ENCODE measurements around the gene COL25A1.

Gene COL25A1

GRCh38 chr4:109214622-109215301 is 87.7 kb downstream of the COL25A1 start:
- no peak for DNase-seq (ENCODE audit: low read depth)

GRCh38 chr4:109213056-109213455 is 89.4 kb downstream of the COL25A1 start:
- DNase-seq (ENCODE audit: low read depth), result no peak

GRCh38 chr4:109211671-109212070 is 90.8 kb downstream of the COL25A1 start:
- no peak for DNase-seq (ENCODE audit: low read depth)

- DNase-seq (ENCODE audit: low read depth), result no peak
Measured at GRCh38 chr4:109209647-109210046, 92.8 kb downstream of the COL25A1 start.

- no peak for DNase-seq (ENCODE audit: low read depth)
Measured at GRCh38 chr4:109207898-109208297, 94.6 kb downstream of the COL25A1 start.

- DNase-seq (ENCODE audit: low read depth), result peak; percentile 23
Measured at GRCh38 chr4:109207061-109207460, 95.4 kb downstream of the COL25A1 start.

GRCh38 chr4:109206620-109207019 is 95.8 kb downstream of the COL25A1 start:
- no peak for DNase-seq (ENCODE audit: low read depth)

GRCh38 chr4:109205186-109205585 is 97.3 kb downstream of the COL25A1 start:
- no peak for DNase-seq (ENCODE audit: low read depth)

GRCh38 chr4:109199585-109199984 is 102.9 kb downstream of the COL25A1 start:
- DNase-seq (ENCODE audit: low read depth), result no peak

GRCh38 chr4:109195646-109196045 is 106.8 kb downstream of the COL25A1 start:
- DNase-seq (ENCODE audit: low read depth), result no peak

GRCh38 chr4:109191216-109191615 is 111.2 kb downstream of the COL25A1 start:
- DNase-seq (ENCODE audit: low read depth), result no peak

- no peak for DNase-seq (ENCODE audit: low read depth)
Measured at GRCh38 chr4:109186458-109186945, 116.0 kb downstream of the COL25A1 start.

GRCh38 chr4:109185951-109186350 is 116.5 kb downstream of the COL25A1 start:
- DNase-seq (ENCODE audit: low read depth), result no peak

GRCh38 chr4:109185548-109185947 is 116.9 kb downstream of the COL25A1 start:
- DNase-seq (ENCODE audit: low read depth), result no peak

GRCh38 chr4:109184491-109184961 is 117.9 kb downstream of the COL25A1 start:
- no peak for DNase-seq (ENCODE audit: low read depth)

- DNase-seq (ENCODE audit: low read depth), result no peak
Measured at GRCh38 chr4:109183931-109184490, 118.4 kb downstream of the COL25A1 start.

GRCh38 chr4:109182696-109183095 is 119.8 kb downstream of the COL25A1 start:
- no peak for DNase-seq (ENCODE audit: low read depth)

- no peak for DNase-seq (ENCODE audit: low read depth)
Measured at GRCh38 chr4:109179061-109179460, 123.4 kb downstream of the COL25A1 start.

- DNase-seq (ENCODE audit: low read depth), result no peak
Measured at GRCh38 chr4:109177096-109177810, 125.2 kb downstream of the COL25A1 start.

GRCh38 chr4:109174224-109174953 is 128.1 kb downstream of the COL25A1 start:
- DNase-seq (ENCODE audit: low read depth), result no peak

GRCh38 chr4:109172301-109172700 is 130.2 kb downstream of the COL25A1 start:
- DNase-seq (ENCODE audit: low read depth), result no peak

- no peak for DNase-seq (ENCODE audit: low read depth)
Measured at GRCh38 chr4:109171070-109171469, 131.4 kb downstream of the COL25A1 start.
